Right lobe of liver (tissue), 4 donors: ENCODE results near the gene CD81.

Source experiments
- POLR2A ChIP-seq: fragments of 450-650 bp; IDR thresholded peaks from one replicate; pipeline ENCODE4 v1.6.1; 2017; ENCODE audit warnings: antibody characterized with exemption, mild to moderate bottlenecking
- TF ChIP-seq, protein P1 (sequence below), 4 donors: fragments of 200-600 bp in 3 of 4; fragments of 450-650 bp in 1 of 4; IDR thresholded peaks; one replicate each; pipeline versions ENCODE4 v1.5.1 to v1.8.0; 2016 to 2022; ENCODE audit warnings: antibody characterized with exemption in 4 of 4, mild to moderate bottlenecking in 2 of 4
- donor health status: DM: no; HTN: no; CAD: no.
- donor health status: DM: no; HTN: no; CAD: no.
- donor health status: DM: no; HTN: yes; CAD: no.

DNA sequence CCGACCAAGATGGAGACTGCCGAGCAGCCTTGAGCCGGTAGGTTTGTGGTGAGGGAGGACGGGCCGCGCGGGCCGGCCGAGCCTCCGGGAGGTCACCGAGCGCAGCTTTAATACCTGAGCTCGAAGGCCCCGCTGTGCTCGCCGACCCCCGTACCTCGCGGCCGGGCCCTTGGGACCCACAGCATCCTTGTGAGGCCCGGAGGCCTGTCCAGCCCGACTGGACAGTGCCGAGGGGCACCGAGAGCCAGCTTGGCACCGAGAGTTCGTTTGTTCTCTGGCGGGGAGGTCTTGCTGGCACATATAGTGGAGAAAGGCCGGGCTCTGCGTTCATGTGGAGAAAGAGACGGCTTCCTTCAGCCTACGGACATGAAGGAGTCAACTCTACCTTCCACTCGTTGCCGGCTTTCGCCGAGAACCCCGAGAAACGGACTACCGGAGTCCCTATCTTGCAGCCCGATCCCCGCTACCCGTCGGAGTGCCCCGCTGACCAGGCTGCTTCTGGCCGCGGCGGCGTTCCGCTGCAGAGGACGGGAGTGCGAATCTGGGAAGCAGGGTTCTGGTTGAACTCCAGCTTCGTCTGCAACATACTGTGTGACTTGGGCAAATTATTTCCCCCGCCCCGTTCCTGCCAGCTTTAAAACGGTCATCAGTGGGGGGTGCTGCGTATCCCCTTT lies 23.8 kb downstream of the CD81 start:
- TF ChIP-seq, protein P1, sequence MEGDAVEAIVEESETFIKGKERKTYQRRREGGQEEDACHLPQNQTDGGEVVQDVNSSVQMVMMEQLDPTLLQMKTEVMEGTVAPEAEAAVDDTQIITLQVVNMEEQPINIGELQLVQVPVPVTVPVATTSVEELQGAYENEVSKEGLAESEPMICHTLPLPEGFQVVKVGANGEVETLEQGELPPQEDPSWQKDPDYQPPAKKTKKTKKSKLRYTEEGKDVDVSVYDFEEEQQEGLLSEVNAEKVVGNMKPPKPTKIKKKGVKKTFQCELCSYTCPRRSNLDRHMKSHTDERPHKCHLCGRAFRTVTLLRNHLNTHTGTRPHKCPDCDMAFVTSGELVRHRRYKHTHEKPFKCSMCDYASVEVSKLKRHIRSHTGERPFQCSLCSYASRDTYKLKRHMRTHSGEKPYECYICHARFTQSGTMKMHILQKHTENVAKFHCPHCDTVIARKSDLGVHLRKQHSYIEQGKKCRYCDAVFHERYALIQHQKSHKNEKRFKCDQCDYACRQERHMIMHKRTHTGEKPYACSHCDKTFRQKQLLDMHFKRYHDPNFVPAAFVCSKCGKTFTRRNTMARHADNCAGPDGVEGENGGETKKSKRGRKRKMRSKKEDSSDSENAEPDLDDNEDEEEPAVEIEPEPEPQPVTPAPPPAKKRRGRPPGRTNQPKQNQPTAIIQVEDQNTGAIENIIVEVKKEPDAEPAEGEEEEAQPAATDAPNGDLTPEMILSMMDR (IDR thresholded peaks at IDR 0.05) = no peak
- TF ChIP-seq POLR2A = peak; percentile 36
